KOPT-K1 (cell line): ENCODE measurements around the gene CPE.
"Not testable (repeated sequence)": the region's sequence is repeated elsewhere in the genome, so short reads cannot be mapped to it uniquely, and the experiment has no call there.

ENCODE experiments used
- H3K27ac ChIP-seq: fragments of 200-600 bp; sonication (generic); 2 replicates; pipeline ENCODE4 v1.5.1; 2016; ENCODE audit warnings: antibody characterized with exemption, mild to moderate bottlenecking, low read depth, low read length; ENCODE audit not compliant: poor library complexity, severe bottlenecking
- H3K36me3 ChIP-seq: fragments of 200-600 bp; sonication (generic); 2 replicates; pipeline ENCODE4 v1.5.1; 2017; ENCODE audit warnings: antibody characterized with exemption, mild to moderate bottlenecking, low read length, moderate library complexity; ENCODE audit not compliant: insufficient read depth
- H3K9me3 ChIP-seq: fragments of 200-600 bp; sonication (generic); 2 replicates; pipeline ENCODE4 v1.5.1; 2017; ENCODE audit warnings: antibody characterized with exemption, low read length, mild to moderate bottlenecking; ENCODE audit not compliant: insufficient read depth, poor library complexity, severe bottlenecking

CPE gene

GRCh38 chr4:165378745-165379677, at the start of gene CPE:
TSS of gene CPE (plus strand) at chr4:165379008. CDS start at chr4:165379222, 214 bp downstream.
- H3K27ac ChIP-seq = no peak within 1 kb of the TSS

GRCh38 chr4:165330071-165330470, 48.7 kb upstream of the CPE start:
- H3K27ac ChIP-seq = peak overlapping the region; percentile 17
- no peaks in the 10 kb centered on the region for H3K9me3 ChIP-seq
- H3K36me3 ChIP-seq = peaks cover 50% of the 10 kb centered on the region

More at GRCh38 chr4:165378745-165379677, at the start of gene CPE:
- H3K36me3 ChIP-seq = no peaks in the 10 kb centered on the region
- peaks cover 4% of the 10 kb centered on the region for H3K9me3 ChIP-seq

- peaks cover 56% of the 10 kb centered on the region for H3K36me3 ChIP-seq
- H3K9me3 ChIP-seq = no peaks in the 10 kb centered on the region
- peak overlapping the region; percentile 17 for H3K27ac ChIP-seq
These were observed 48.1 kb upstream of the CPE start for GRCh38 chr4:165330666-165331065.

- H3K27ac ChIP-seq = no peak overlapping the region
- no peaks in the 10 kb centered on the region for H3K9me3 ChIP-seq
- peaks cover 63% of the 10 kb centered on the region for H3K36me3 ChIP-seq
These were observed 47.4 kb upstream of the CPE start for GRCh38 chr4:165331359-165331758.

GRCh38 chr4:165331823-165332222, 47.0 kb upstream of the CPE start:
- Histone ChIP-seq H3K9me3 (no peaks in the 10 kb centered on the region), H3K27ac (no peak overlapping the region), H3K36me3 (peaks cover 68% of the 10 kb centered on the region)

GRCh38 chr4:165332502-165332901, 46.3 kb upstream of the CPE start:
- peaks cover 75% of the 10 kb centered on the region for H3K36me3 ChIP-seq
- no peak overlapping the region for H3K27ac ChIP-seq
- H3K9me3 ChIP-seq = no peaks in the 10 kb centered on the region

- Histone ChIP-seq H3K36me3 (peaks cover 100% of the 10 kb centered on the region), H3K27ac (no peak overlapping the region)
These were observed 43.6 kb upstream of the CPE start for GRCh38 chr4:165335163-165335703.

GRCh38 chr4:165336743-165337142, 42.1 kb upstream of the CPE start:
- H3K27ac ChIP-seq = no peak overlapping the region
- H3K9me3 ChIP-seq = no peaks in the 10 kb centered on the region
- peaks cover 100% of the 10 kb centered on the region for H3K36me3 ChIP-seq

More at GRCh38 chr4:165335163-165335703, 43.6 kb upstream of the CPE start:
- no peaks in the 10 kb centered on the region for H3K9me3 ChIP-seq

- H3K9me3 ChIP-seq, H3K27ac ChIP-seq: not testable (repeated sequence)
- peaks cover 71% of the 10 kb centered on the region for H3K36me3 ChIP-seq
These were observed 36.5 kb upstream of the CPE start for GRCh38 chr4:165342340-165342739.

- peaks cover 59% of the 10 kb centered on the region for H3K36me3 ChIP-seq
- H3K27ac ChIP-seq = no peak overlapping the region
- no peaks in the 10 kb centered on the region for H3K9me3 ChIP-seq
These were observed 35.2 kb upstream of the CPE start for GRCh38 chr4:165343353-165344191.

- Histone ChIP-seq H3K27ac (no peak overlapping the region), H3K36me3 (peaks cover 36% of the 10 kb centered on the region), H3K9me3 (no peaks in the 10 kb centered on the region)
These were observed 33.0 kb upstream of the CPE start for GRCh38 chr4:165345666-165346417.

- Histone ChIP-seq H3K27ac (no peak overlapping the region), H3K9me3 (no peaks in the 10 kb centered on the region), H3K36me3 (peaks cover 16% of the 10 kb centered on the region)
These were observed 30.9 kb upstream of the CPE start for GRCh38 chr4:165347647-165348569.

- Histone ChIP-seq H3K9me3 (no peaks in the 10 kb centered on the region), H3K36me3 (no peaks in the 10 kb centered on the region), H3K27ac (no peak overlapping the region)
These were observed 27.3 kb upstream of the CPE start for GRCh38 chr4:165351359-165352130.
